Motor neuron (in vitro differentiated cells): Measurements from ENCODE around the gene ARHGEF38. TPM values are rescaled to one million over a fixed set of nuclear protein-coding genes. Genes with fewer than 3 reads are reported as not detected.

Experiments used
- ATAC-seq, 8 experiments: fragments of 200-7000 bp; cut with Tn5 transposase; replicated peaks in 6 of 8; 2 replicates each; pipeline ENCODE4 v1.8.0; 2021; ENCODE audit warnings: mild to moderate bottlenecking in 8 of 8, moderate library complexity in 8 of 8
- H3K27ac ChIP-seq, 2 donors: fragments of 250-450 bp; sonication (Bioruptor Pico); 2 replicates each; pipeline ENCODE4 v1.9.0; 2021; ENCODE audit warnings: antibody characterized with exemption in 2 of 2, mild to moderate bottlenecking in 2 of 2, moderate library complexity in 1 of 2
- H3K4me1 ChIP-seq, 2 donors: fragments of 250-450 bp; sonication (Bioruptor Pico); replicated peaks in 1 of 2; 2 replicates each; pipeline ENCODE4 v1.6.1; 2021; ENCODE audit warnings: antibody characterized with exemption in 2 of 2, mild to moderate bottlenecking in 2 of 2, moderate library complexity in 1 of 2
- H3K4me3 ChIP-seq, 5 donors: fragments of 250-450 bp; sonication (Bioruptor Pico); 2 replicates each; pipeline ENCODE4 v1.9.0; 2021; ENCODE audit warnings: antibody characterized with exemption in 5 of 5, mild to moderate bottlenecking in 5 of 5, moderate library complexity in 4 of 5
- WGBS, 10 experiments: fragments of 450-650 bp; shearing (Covaris generic); methylation state at CpG; one replicate each; pipeline ENCODE4 v1.0.0; 2022; 5-methylcytosine and 5-hydroxymethylcytosine counted together
- in situ Hi-C, 9 experiments: fragments of 400-800 bp; cut with MboI; loops; one replicate each; pipeline ENCODE4 v1.15.0; 2021; ENCODE audit warnings: low sequenced_read_pairs in 9 of 9, low pct_unique_long_range_greater_than_20kb in 2 of 9; ENCODE audit not compliant: unreplicated experiment in 9 of 9
- total RNA-seq, 8 experiments: library from RNA; unstranded; fragments of 300-600 nt; gene quantifications; 2 replicates each; pipeline versions ENCODE4 v1.2.3 to v1.2.4, GENCODE V29; 2022

ARHGEF38 gene
- total RNA-seq, 8 experiments from 2014 or later: 0.05 to 0.69 (median 0.21) TPM

- peak in 5 of 8 experiments; percentile 74 to 99 (median 90) for ATAC-seq
- 0 to 49% (median 9%) methylated on average over 1 to 2 of the region's 2 CpGs; no CpG with 5 or more reads in 2 of the 10 experiments for WGBS, 10 experiments
- Histone ChIP-seq H3K4me1 (peaks cover 13 to 17% of the 10 kb centered on the region in 2 donors), H3K4me3 (no peak overlapping the region), H3K27ac (no peak overlapping the region)
- in situ Hi-C loops: no loop called here
These were observed 91.8 kb downstream of the ARHGEF38 start for GRCh38 chr4:105644257-105644656.

- Histone ChIP-seq H3K27ac (no peak overlapping the region), H3K4me1 (peaks cover 13 to 17% of the 10 kb centered on the region in 2 donors), H3K4me3 (no peak overlapping the region)
- peak in 4 of 8 experiments; percentile 10 to 77 (median 39) for ATAC-seq
- in situ Hi-C loops: no loop called here
- WGBS, 10 experiments: 14 to 86% (median 83%) methylated on average over 1 of the region's 1 CpG; no CpG with 5 or more reads in 7 of the 10 experiments
These were observed 93.0 kb downstream of the ARHGEF38 start for GRCh38 chr4:105645440-105645839.

GRCh38 chr4:105650190-105650589 lies 97.8 kb downstream of the ARHGEF38 start:
- peaks cover 8 to 12% of the 10 kb centered on the region in 2 donors for H3K4me1 ChIP-seq

GRCh38 chr4:105651884-105652283 lies 99.5 kb downstream of the ARHGEF38 start:
- Histone ChIP-seq H3K4me1 (peaks cover 0 to 8% of the 10 kb centered on the region in 2 donors), H3K4me3 (no peak overlapping the region), H3K27ac (no peak overlapping the region)
- in situ Hi-C loops: loop anchor here in 1 of 9 experiments (25.0 kb wide), 1 partner anchor 115 kb away; no protein-coding TSS in a partner anchor
- ATAC-seq: no peak

More at GRCh38 chr4:105650190-105650589, 97.8 kb downstream of the ARHGEF38 start:
- ATAC-seq: no peak
- 0 to 90% (median 26%) methylated on average over 1 of the region's 1 CpG; no CpG with 5 or more reads in 2 of the 10 experiments for WGBS, 10 experiments
- no peak overlapping the region for H3K27ac ChIP-seq
- in situ Hi-C loops: loop anchor here in 1 of 9 experiments (25.0 kb wide), 1 partner anchor 113 kb away; no protein-coding TSS in a partner anchor
- H3K4me3 ChIP-seq: no peak overlapping the region

- WGBS, 10 experiments: 38 to 100% (median 71%) methylated on average over 1 to 4 of the region's 4 CpGs
- no peak overlapping the region for H3K27ac ChIP-seq
- peaks cover 0 to 8% of the 10 kb centered on the region in 2 donors for H3K4me1 ChIP-seq
- ATAC-seq: peak in 1 of 8 experiments; percentile 85
- no peak overlapping the region for H3K4me3 ChIP-seq
- in situ Hi-C loops: loop anchor here in 1 of 9 experiments (25.0 kb wide), 1 partner anchor 115 kb away; no protein-coding TSS in a partner anchor
These were observed 100.0 kb downstream of the ARHGEF38 start for GRCh38 chr4:105652286-105652888.

- Histone ChIP-seq H3K4me3 (no peak overlapping the region), H3K27ac (no peak overlapping the region), H3K4me1 (peaks cover 0 to 7% of the 10 kb centered on the region in 2 donors)
- no peak for ATAC-seq
- in situ Hi-C loops: loop anchor here in 1 of 9 experiments (25.0 kb wide), 1 partner anchor 120 kb away; no protein-coding TSS in a partner anchor
These were observed 104.8 kb downstream of the ARHGEF38 start for GRCh38 chr4:105657117-105657765.

- no peak for ATAC-seq
- H3K4me3 ChIP-seq: no peak overlapping the region
- in situ Hi-C loops: loop anchor here in 1 of 9 experiments (25.0 kb wide), 1 partner anchor 122 kb away; no protein-coding TSS in a partner anchor
- WGBS, 10 experiments: 0 to 100% (median 76%) methylated on average over 1 to 6 of the region's 6 CpGs; no CpG with 5 or more reads in 2 of the 10 experiments
- H3K27ac ChIP-seq: no peak overlapping the region
- no peaks in the 10 kb centered on the region for H3K4me1 ChIP-seq
These were observed 106.8 kb downstream of the ARHGEF38 start for GRCh38 chr4:105659190-105659589.

GRCh38 chr4:105661028-105661427 lies 108.6 kb downstream of the ARHGEF38 start:
- Histone ChIP-seq H3K4me3 (no peak overlapping the region), H3K4me1 (no peaks in the 10 kb centered on the region), H3K27ac (no peak overlapping the region)
- 20 to 100% (median 94%) methylated on average over 1 to 3 of the region's 3 CpGs; no CpG with 5 or more reads in 1 of the 10 experiments for WGBS, 10 experiments
- no peak for ATAC-seq
- in situ Hi-C loops: loop anchor here in 1 of 9 experiments (25.0 kb wide), 1 partner anchor 124 kb away; no protein-coding TSS in a partner anchor

- Histone ChIP-seq H3K27ac (no peak overlapping the region), H3K4me1 (no peaks in the 10 kb centered on the region), H3K4me3 (no peak overlapping the region)
- ATAC-seq: no peak
- in situ Hi-C loops: loop anchor here in 1 of 9 experiments (25.0 kb wide), 1 partner anchor 126 kb away; no protein-coding TSS in a partner anchor
- 32 to 100% (median 79%) methylated on average over 1 to 2 of the region's 2 CpGs; no CpG with 5 or more reads in 2 of the 10 experiments for WGBS, 10 experiments
These were observed 110.7 kb downstream of the ARHGEF38 start for GRCh38 chr4:105662935-105663675.

- no peaks in the 10 kb centered on the region for H3K4me1 ChIP-seq
- in situ Hi-C loops: loop anchor here in 1 of 9 experiments (25.0 kb wide), 1 partner anchor 129 kb away; no protein-coding TSS in a partner anchor
- no peak overlapping the region for H3K4me3 ChIP-seq
- peak in 5 of 8 experiments; percentile 50 to 98 (median 86) for ATAC-seq
- 0 to 62% (median 34%) methylated on average over 2 to 5 of the region's 5 CpGs for WGBS, 10 experiments
- H3K27ac ChIP-seq: no peak overlapping the region
These were observed 114.3 kb downstream of the ARHGEF38 start for GRCh38 chr4:105666693-105667092.

- ATAC-seq: no peak
- no peak overlapping the region for H3K27ac ChIP-seq
- H3K4me1 ChIP-seq: no peaks in the 10 kb centered on the region
- no peak overlapping the region for H3K4me3 ChIP-seq
- in situ Hi-C loops: loop anchor here in 1 of 9 experiments (25.0 kb wide), 1 partner anchor 133 kb away; no protein-coding TSS in a partner anchor
These were observed 118.3 kb downstream of the ARHGEF38 start for GRCh38 chr4:105670684-105671083.

GRCh38 chr4:105671301-105671700 lies 118.9 kb downstream of the ARHGEF38 start:
- 0 to 83% (median 71%) methylated on average over 1 to 2 of the region's 2 CpGs; no CpG with 5 or more reads in 1 of the 10 experiments for WGBS, 10 experiments
- ATAC-seq: peak in 1 of 8 experiments; percentile 79
- Histone ChIP-seq H3K27ac (no peak overlapping the region), H3K4me3 (no peak overlapping the region), H3K4me1 (no peaks in the 10 kb centered on the region)
- in situ Hi-C loops: loop anchor here in 1 of 9 experiments (25.0 kb wide), 1 partner anchor 134 kb away; no protein-coding TSS in a partner anchor
